ENCODE data around the gene UBQLNL. TPM values are rescaled to one million over a fixed set of nuclear protein-coding genes. Genes with fewer than 3 reads are reported as not detected.

The UBQLNL gene
- total RNA-seq, 1 experiment from 2014 or later = not detected

GRCh38 chr11:5504403-5504921 lies 12.0 kb downstream of the UBQLNL start:
- H3K23me2 ChIP-seq (ENCODE audit: insufficient read length, low read depth, low read length, poor library complexity, severe bottlenecking) = no peaks in the 10 kb centered on the region
- no peaks in the 10 kb centered on the region for H3K79me2 ChIP-seq (ENCODE audit: insufficient read depth, low read length)
- H3K23ac ChIP-seq (ENCODE audit: insufficient read length, low read depth, low read length) = no peak overlapping the region
- no CpG with 5 or more reads among the region's 2 CpGs for WGBS (ENCODE audit: extremely low coverage, insufficient read length, low lambda C conversion rate)
- no peak overlapping the region for H3K9ac ChIP-seq (ENCODE audit: extremely low read depth, insufficient read length, low read length)
- Mint-ChIP-seq H3K27ac (no peak overlapping the region), H3K9me3 (no peaks in the 10 kb centered on the region), H3K36me3 (ENCODE audit: insufficient read depth in 1 of 3, low read depth in 3 of 3) (no peaks in the 10 kb centered on the region), H3K4me1 (no peaks in the 10 kb centered on the region), H3K4me3 (no peak overlapping the region), H3K27me3 (ENCODE audit: low read depth) (no peaks in the 10 kb centered on the region)
- TF ChIP-seq, protein P1, sequence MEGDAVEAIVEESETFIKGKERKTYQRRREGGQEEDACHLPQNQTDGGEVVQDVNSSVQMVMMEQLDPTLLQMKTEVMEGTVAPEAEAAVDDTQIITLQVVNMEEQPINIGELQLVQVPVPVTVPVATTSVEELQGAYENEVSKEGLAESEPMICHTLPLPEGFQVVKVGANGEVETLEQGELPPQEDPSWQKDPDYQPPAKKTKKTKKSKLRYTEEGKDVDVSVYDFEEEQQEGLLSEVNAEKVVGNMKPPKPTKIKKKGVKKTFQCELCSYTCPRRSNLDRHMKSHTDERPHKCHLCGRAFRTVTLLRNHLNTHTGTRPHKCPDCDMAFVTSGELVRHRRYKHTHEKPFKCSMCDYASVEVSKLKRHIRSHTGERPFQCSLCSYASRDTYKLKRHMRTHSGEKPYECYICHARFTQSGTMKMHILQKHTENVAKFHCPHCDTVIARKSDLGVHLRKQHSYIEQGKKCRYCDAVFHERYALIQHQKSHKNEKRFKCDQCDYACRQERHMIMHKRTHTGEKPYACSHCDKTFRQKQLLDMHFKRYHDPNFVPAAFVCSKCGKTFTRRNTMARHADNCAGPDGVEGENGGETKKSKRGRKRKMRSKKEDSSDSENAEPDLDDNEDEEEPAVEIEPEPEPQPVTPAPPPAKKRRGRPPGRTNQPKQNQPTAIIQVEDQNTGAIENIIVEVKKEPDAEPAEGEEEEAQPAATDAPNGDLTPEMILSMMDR (conservative IDR thresholded peaks at IDR 0.05) = no peak
- H3K14ac ChIP-seq (ENCODE audit: insufficient read depth, low read length) = no peak overlapping the region
- H3K79me1 ChIP-seq (ENCODE audit: insufficient read depth, low read depth, low read length, poor library complexity, severe bottlenecking) = no peaks in the 10 kb centered on the region
- no peaks in the 10 kb centered on the region for H3K4me1 ChIP-seq (ENCODE audit: insufficient read depth, low read length)
- no peak overlapping the region for H2BK120ac ChIP-seq (ENCODE audit: low read depth, low read length, poor library complexity, severe bottlenecking)
- H2AK5ac ChIP-seq (ENCODE audit: insufficient read length, low read length) = no peak overlapping the region
- no peak overlapping the region for H2BK5ac ChIP-seq (ENCODE audit: insufficient read length, low read length)
- H3T11ph ChIP-seq (ENCODE audit: low read length) = no peak overlapping the region
- no peak overlapping the region for H4K8ac ChIP-seq (replicated peaks; ENCODE audit: insufficient read length, low read depth, low read length)
- no peak overlapping the region for H3K18ac ChIP-seq (ENCODE audit: insufficient read length, low read depth, low read length)
- no peak overlapping the region for H4K5ac ChIP-seq (ENCODE audit: insufficient read length, low read depth, low read length)
- no peak overlapping the region for H2AFZ ChIP-seq (ENCODE audit: low read length)
- H2BK15ac ChIP-seq (ENCODE audit: low read depth, low read length) = no peak overlapping the region
- no peak for DNase-seq
- H3K27ac ChIP-seq (ENCODE audit: insufficient read length, low read depth, low read length) = no peak overlapping the region
- no peak overlapping the region for H3K4me2 ChIP-seq (ENCODE audit: insufficient read depth, insufficient read length, low read length)
- H3K56ac ChIP-seq (ENCODE audit: insufficient read length, low read depth, low read length) = no peak overlapping the region
- no peak overlapping the region for H2BK20ac ChIP-seq (ENCODE audit: low read depth, low read length, poor library complexity, severe bottlenecking)
- no peak overlapping the region for H4K91ac ChIP-seq (ENCODE audit: insufficient read length, low read depth, low read length)
- H3K9me3 ChIP-seq (ENCODE audit: control insufficient read depth, low read depth, low read length) = no peaks in the 10 kb centered on the region
- H4K20me1 ChIP-seq (ENCODE audit: control insufficient read depth, insufficient read depth, insufficient read length) = no peaks in the 10 kb centered on the region
- H3K27me3 ChIP-seq (ENCODE audit: insufficient read depth, low read length) = no peaks in the 10 kb centered on the region
- H2BK12ac ChIP-seq (ENCODE audit: insufficient read length, low read depth, low read length) = no peak overlapping the region
- no peak overlapping the region for H3K4ac ChIP-seq (ENCODE audit: low read depth, low read length)
